Lung (tissue), 16 donors: ENCODE measurements around the gene VSNL1. TPM values are rescaled to one million over a fixed set of nuclear protein-coding genes. Genes with fewer than 3 reads are reported as not detected.
A peak's percentile ranks its signal among the peaks of the same experiment; 100 is the strongest.

Experiments
- ATAC-seq: fragments of 200-7000 bp; cut with Tn5 transposase; one replicate; pipeline ENCODE4 v1.9.1; 2020; ENCODE audit warnings: moderate number of reproducible peaks; ENCODE audit not compliant: insufficient read depth, low FRiP score
- DNase-seq, 3 donors: peaks; one replicate each; pipeline ENCODE4 v3.0.0-alpha.2; 2013 to 2017
- H3K27ac ChIP-seq, 2 donors: one replicate each; pipeline ENCODE4 v1.5.1; 2013; ENCODE audit warnings: mild to moderate bottlenecking in 2 of 2, moderate library complexity in 2 of 2, control low read depth in 1 of 2, inconsistent platforms in 1 of 2, low read depth in 1 of 2, low read length in 1 of 2
- H3K27me3 ChIP-seq, 3 donors: one replicate each; pipeline ENCODE4 v1.5.1; 2013; ENCODE audit warnings: low read length in 2 of 3; ENCODE audit not compliant: control insufficient read depth in 3 of 3, insufficient read depth in 3 of 3
- H3K36me3 ChIP-seq, 4 donors: one replicate each; pipeline ENCODE4 v1.5.1; 2013; ENCODE audit warnings: low read length in 4 of 4, mild to moderate bottlenecking in 1 of 4, moderate library complexity in 1 of 4; ENCODE audit not compliant: control insufficient read depth in 4 of 4, insufficient read depth in 4 of 4
- H3K4me1 ChIP-seq, 5 donors: one replicate each; pipeline ENCODE4 v1.5.1; 2013; ENCODE audit warnings: low read length in 5 of 5, mild to moderate bottlenecking in 2 of 5, moderate library complexity in 1 of 5; ENCODE audit not compliant: control insufficient read depth in 5 of 5, insufficient read depth in 5 of 5
- H3K4me3 ChIP-seq: one replicate; pipeline ENCODE4 v1.5.1; 2013; ENCODE audit warnings: mild to moderate bottlenecking, control low read depth, moderate library complexity
- H3K9ac ChIP-seq, 2 donors: one replicate each; pipeline ENCODE4 v1.5.1; 2013; ENCODE audit warnings: low read length in 2 of 2, control low read depth in 1 of 2; ENCODE audit not compliant: insufficient read depth in 1 of 2
- H3K9me3 ChIP-seq, 4 donors: one replicate each; pipeline ENCODE4 v1.5.1; 2013; ENCODE audit warnings: low read length in 3 of 4, mild to moderate bottlenecking in 1 of 4, moderate library complexity in 1 of 4; ENCODE audit not compliant: control insufficient read depth in 4 of 4, insufficient read depth in 3 of 4
- WGBS, 2 donors: extraction: QIAGEN DNeasy Blood & Tissue Kit; methylation state at CpG; one replicate each; pipeline ENCODE4 v1.1.7; 2013; 5-methylcytosine and 5-hydroxymethylcytosine counted together
- long read RNA-seq, 5 donors: transcript quantifications; one replicate each; lab custom pipeline, GENCODE V29; 2026
- polyA plus RNA-seq, 2 donors: library from polyadenylated mRNA; stranded (reverse); fragments of 200-250 nt; gene quantifications; one replicate each; pipeline ENCODE4 v1.2.1, GENCODE V29; 2013
- total RNA-seq, 2 donors: library from RNA; depleted of rRNA in 1 of 2; stranded (reverse); fragments of >200 nt in 1 of 2; gene quantifications; one replicate each; pipeline ENCODE4 v1.2.1, GENCODE V29; 2014 to 2021
- TF ChIP-seq, protein P1 (sequence below): IDR thresholded peaks from 2 replicates; pipeline ENCODE4 v1.5.1; 2012; ENCODE audit warnings: mild to moderate bottlenecking; ENCODE audit errors: control extremely low read depth, extremely low read depth
- donor health status: control.
- donor health status: control.
- donor health status: Bipolar disorder and iron deficiency.
- donor health status: healthy.
- donor health status: DM: yes; HTN: yes; CAD: no.

VSNL1 gene
- 1 to 10 TPM; 1.9 to 6.9 TPM for total RNA-seq
- polyA plus RNA-seq, result 1 to 10 TPM in 1 of 2 donors, under 1 TPM in 1; 0.87 to 1.1 TPM
- long read RNA-seq, donor 1, partial matches to known transcripts, result 0 of 3 reads
- long read RNA-seq, donor 1, other reads (novel, unspliced or antisense), result 0 of 3 reads
- long read RNA-seq, donor 2, partial matches to known transcripts, result 0 of 3 reads
- long read RNA-seq, donor 2, other reads (novel, unspliced or antisense), result 0 of 3 reads
- long read RNA-seq, donor 3, transcript VSNL1-201 (4 exons, 1,892 nt), result major isoform, 5 of 5 reads
- long read RNA-seq, donor 3, partial matches to known transcripts, result 0 of 5 reads
- long read RNA-seq, donor 3, other reads (novel, unspliced or antisense), result 0 of 5 reads
- long read RNA-seq, donor 4, transcript VSNL1-201 (4 exons, 1,892 nt), result major isoform, 5 of 5 reads
- long read RNA-seq, donor 4, partial matches to known transcripts, result 0 of 5 reads
- long read RNA-seq, donor 4, other reads (novel, unspliced or antisense), result 0 of 5 reads
- long read RNA-seq, donor 5, partial matches to known transcripts, result 0 of 4 reads
- long read RNA-seq, donor 5, other reads (novel, unspliced or antisense), result 0 of 4 reads

DNA sequence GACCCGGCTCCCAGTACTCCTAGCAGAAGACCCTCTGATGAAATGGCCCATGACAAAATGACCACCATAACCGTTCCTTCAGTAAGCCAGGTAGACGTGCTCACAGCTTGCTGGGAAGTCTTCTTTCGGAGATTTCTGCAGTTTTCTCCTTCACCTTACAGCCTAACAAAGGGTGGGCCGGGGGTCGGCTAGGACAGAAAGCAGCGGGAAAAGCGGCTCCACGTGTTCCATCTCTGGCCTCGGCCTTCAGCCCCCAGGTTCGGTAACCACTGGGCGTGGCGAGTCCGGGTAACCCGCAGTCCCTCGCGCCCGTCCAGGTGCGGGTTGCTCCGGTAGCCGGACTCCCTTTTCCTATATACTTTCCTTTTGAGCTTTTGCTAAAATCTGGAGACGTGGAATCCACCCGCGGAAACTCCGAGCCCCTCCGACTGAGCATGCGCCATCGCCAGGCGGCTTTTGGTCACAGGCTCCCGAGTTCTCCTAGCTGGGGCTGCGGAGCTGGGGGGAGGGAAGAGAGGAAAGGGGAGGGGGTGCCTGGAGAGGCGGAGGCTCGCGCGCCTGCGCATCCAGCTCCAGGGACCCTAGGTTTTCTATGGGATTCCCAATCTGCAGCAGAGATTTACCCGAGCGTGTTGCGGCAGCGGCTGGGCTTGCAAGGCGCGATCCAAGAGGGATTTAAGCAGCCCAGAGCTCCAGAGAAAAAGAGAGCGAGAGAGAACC is at the start of gene VSNL1:
Gene VSNL1 (plus strand): TSS at position 604 of the 720 bp plus-strand sequence. CDS start 51,379 bp downstream, outside the sequence.
- no peaks in the 10 kb centered on the region for H3K36me3 ChIP-seq
- H3K9ac ChIP-seq, result peak within 1 kb of the TSS; percentile 74 to 93
- H3K27ac ChIP-seq, result peak within 1 kb of the TSS; percentile 21 to 71
- WGBS, 2 donors, result 2% methylated on average over 42 to 43 of the region's 43 CpGs
- peaks cover 0 to 14% (median 5%) of the 10 kb centered on the region in 5 donors for H3K4me1 ChIP-seq
- DNase-seq (peak; percentile 98 to 99 (median 99)), ATAC-seq (peak; percentile 71)
- H3K27me3 ChIP-seq, result peaks cover 0 to 10% (median 8%) of the 10 kb centered on the region in 3 donors
- H3K9me3 ChIP-seq, result no peaks in the 10 kb centered on the region
- peak within 1 kb of the TSS; percentile 39 for H3K4me3 ChIP-seq
- TF ChIP-seq, protein P1, sequence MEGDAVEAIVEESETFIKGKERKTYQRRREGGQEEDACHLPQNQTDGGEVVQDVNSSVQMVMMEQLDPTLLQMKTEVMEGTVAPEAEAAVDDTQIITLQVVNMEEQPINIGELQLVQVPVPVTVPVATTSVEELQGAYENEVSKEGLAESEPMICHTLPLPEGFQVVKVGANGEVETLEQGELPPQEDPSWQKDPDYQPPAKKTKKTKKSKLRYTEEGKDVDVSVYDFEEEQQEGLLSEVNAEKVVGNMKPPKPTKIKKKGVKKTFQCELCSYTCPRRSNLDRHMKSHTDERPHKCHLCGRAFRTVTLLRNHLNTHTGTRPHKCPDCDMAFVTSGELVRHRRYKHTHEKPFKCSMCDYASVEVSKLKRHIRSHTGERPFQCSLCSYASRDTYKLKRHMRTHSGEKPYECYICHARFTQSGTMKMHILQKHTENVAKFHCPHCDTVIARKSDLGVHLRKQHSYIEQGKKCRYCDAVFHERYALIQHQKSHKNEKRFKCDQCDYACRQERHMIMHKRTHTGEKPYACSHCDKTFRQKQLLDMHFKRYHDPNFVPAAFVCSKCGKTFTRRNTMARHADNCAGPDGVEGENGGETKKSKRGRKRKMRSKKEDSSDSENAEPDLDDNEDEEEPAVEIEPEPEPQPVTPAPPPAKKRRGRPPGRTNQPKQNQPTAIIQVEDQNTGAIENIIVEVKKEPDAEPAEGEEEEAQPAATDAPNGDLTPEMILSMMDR, result no peak

DNA sequence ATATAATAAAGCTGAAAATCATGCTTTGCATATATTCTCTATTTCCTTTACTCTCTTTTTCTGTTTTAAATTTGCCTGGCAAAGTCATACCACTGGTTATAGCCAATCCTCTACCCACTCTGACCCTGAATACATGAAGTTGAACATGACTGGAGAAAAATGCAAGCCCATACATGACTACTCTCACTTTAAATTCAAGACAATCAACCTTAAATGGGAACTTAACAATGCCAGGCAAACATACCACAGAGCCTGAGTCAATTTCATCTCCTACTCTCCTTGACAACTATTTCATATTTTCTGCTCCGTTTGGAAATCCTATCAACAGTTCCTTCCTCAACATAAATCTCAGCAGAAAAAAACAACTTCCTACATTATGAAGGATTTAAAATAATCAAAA is 44.9 kb upstream of the VSNL1 start:
- H3K9me3 ChIP-seq, result no peaks in the 10 kb centered on the region
- no peak overlapping the region for H3K4me3 ChIP-seq
- TF ChIP-seq, protein P1, result no peak
- 19 to 25% methylated on average over 1 of the region's 1 CpG for WGBS, 2 donors
- H3K4me1 ChIP-seq, result peaks cover 0 to 2% (median 0%) of the 10 kb centered on the region in 5 donors
- no peaks in the 10 kb centered on the region for H3K27me3 ChIP-seq
- H3K27ac ChIP-seq, result no peak overlapping the region
- DNase-seq (no peak), ATAC-seq (no peak)
- H3K36me3 ChIP-seq, result no peaks in the 10 kb centered on the region
- H3K9ac ChIP-seq, result no peak overlapping the region

DNA sequence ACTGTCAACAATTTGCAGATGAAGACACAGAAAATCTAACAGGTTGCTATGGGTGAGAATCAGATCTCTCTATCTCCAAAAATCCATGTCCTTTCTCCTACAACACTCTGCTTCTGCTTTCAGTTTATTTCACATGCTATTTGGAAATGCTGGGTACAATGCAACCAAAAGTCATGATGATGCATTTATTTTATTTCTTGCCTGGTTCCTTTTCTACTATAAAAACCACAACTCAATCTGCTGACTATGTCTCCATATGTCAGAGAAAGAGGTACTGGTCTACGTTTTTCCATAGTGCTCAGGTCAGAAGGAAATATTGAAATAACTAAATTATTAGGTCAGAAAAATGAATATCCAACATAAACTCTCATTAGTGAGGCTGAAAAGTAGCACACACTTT is 42.8 kb upstream of the VSNL1 start:
- H3K36me3 ChIP-seq, result no peaks in the 10 kb centered on the region
- no peak overlapping the region for H3K9ac ChIP-seq
- H3K27me3 ChIP-seq, result no peaks in the 10 kb centered on the region
- no peak overlapping the region for H3K27ac ChIP-seq
- DNase-seq, result no peak
- H3K4me1 ChIP-seq, result peaks cover 0 to 2% (median 0%) of the 10 kb centered on the region in 5 donors
- no peaks in the 10 kb centered on the region for H3K9me3 ChIP-seq
- H3K4me3 ChIP-seq, result no peak overlapping the region
- WGBS, 2 donors, result 46 to 49% methylated on average over 1 of the region's 1 CpG
- no peak for ATAC-seq
- TF ChIP-seq, protein P1, result no peak
